T-cell (primary cell): ENCODE data around the gene FBRSL1. TPM values are rescaled to one million over a fixed set of nuclear protein-coding genes. Genes with fewer than 3 reads are reported as not detected.

Source experiments
- ATAC-seq, 4 experiments: fragments of 200-7000 bp in 3 of 4; fragments of 150-1000 bp in 1 of 4; cut with Tn5 transposase; replicated peaks in 1 of 4; 1 replicate in 3 of 4; 2 replicates in 1 of 4; pipeline ENCODE4 v1.10.0; 2021; ENCODE audit warnings: moderate library complexity in 3 of 4, mild to moderate bottlenecking in 2 of 4, moderate number of reproducible peaks in 1 of 4
- CTCF ChIA-PET, 2 donors: fragments of 300-600 bp; sonication (Branson Sonifier 250); formaldehyde crosslinking; loops; one replicate each; lab custom pipeline; 2022; ENCODE audit warnings: antibody characterized with exemption in 2 of 2; lab: Charles Lee
- POLR2A ChIA-PET, 2 donors: fragments of 300-600 bp; sonication (Branson Sonifier 250); formaldehyde crosslinking; loops; one replicate each; lab custom pipeline; 2022; ENCODE audit warnings: antibody characterized with exemption in 2 of 2; lab: Charles Lee
- DNase-seq, 35 experiments: peaks; one replicate each; pipeline versions ENCODE4 v3.0.0 to v3.0.0-alpha.2; 2013 to 2023
- H3K27ac ChIP-seq: one replicate; pipeline ENCODE4 v1.5.1; 2013; ENCODE audit warnings: low read length
- H3K27me3 ChIP-seq, 2 experiments: replicated peaks in 1 of 2; 1 replicate in 1 of 2; 2 replicates in 1 of 2; pipeline versions ENCODE4 v1.6.1 to v1.7.0; 2013; ENCODE audit warnings: low read length in 1 of 2, mixed read lengths in 1 of 2; ENCODE audit not compliant: control insufficient read depth in 2 of 2, insufficient read depth in 2 of 2; ENCODE audit errors: extremely low read depth in 1 of 2
- H3K36me3 ChIP-seq, 2 donors: 1 replicate in 1 of 2; 2 replicates in 1 of 2; pipeline versions ENCODE4 v1.6.1 to v1.7.0; 2013; ENCODE audit warnings: low read length in 1 of 2; ENCODE audit not compliant: control insufficient read depth in 2 of 2, insufficient read depth in 1 of 2; ENCODE audit errors: extremely low read depth in 1 of 2
- H3K4me1 ChIP-seq, 2 experiments: 1 replicate in 1 of 2; 2 replicates in 1 of 2; pipeline versions ENCODE4 v1.6.1 to v1.7.0; 2013; ENCODE audit warnings: low read length in 2 of 2, mixed read lengths in 1 of 2; ENCODE audit not compliant: insufficient read depth in 2 of 2, control insufficient read depth in 1 of 2; ENCODE audit errors: extremely low read depth in 1 of 2
- H3K4me3 ChIP-seq, 2 donors: 1 replicate in 1 of 2; 2 replicates in 1 of 2; pipeline versions ENCODE4 v1.5.1 to v1.7.0; 2013; ENCODE audit warnings: mild to moderate bottlenecking in 2 of 2, low read length in 1 of 2, moderate library complexity in 1 of 2; ENCODE audit not compliant: control insufficient read depth in 1 of 2; ENCODE audit errors: extremely low read depth in 1 of 2
- H3K9me3 ChIP-seq: 2 replicates; pipeline ENCODE4 v1.7.0; 2013
- H3K27ac Mint-ChIP-seq, 2 donors: one replicate each; pipeline ENCODE4 v1.8.0; 2020 to 2021; ENCODE audit warnings: mild to moderate bottlenecking in 2 of 2, mixed read lengths in 2 of 2
- H3K27me3 Mint-ChIP-seq, 2 donors: one replicate each; pipeline ENCODE4 v1.8.0; 2021 to 2022; ENCODE audit warnings: mixed read lengths in 2 of 2
- H3K36me3 Mint-ChIP-seq: one replicate; pipeline ENCODE4 v1.8.0; 2021; ENCODE audit warnings: mixed read lengths
- H3K4me1 Mint-ChIP-seq, 3 donors: one replicate each; pipeline ENCODE4 v1.8.0; 2020 to 2022; ENCODE audit warnings: mixed read lengths in 3 of 3, mild to moderate bottlenecking in 1 of 3
- H3K4me3 Mint-ChIP-seq, 3 donors: one replicate each; pipeline ENCODE4 v1.8.0; 2020 to 2022; ENCODE audit warnings: mild to moderate bottlenecking in 3 of 3, mixed read lengths in 3 of 3, moderate library complexity in 3 of 3
- H3K9me3 Mint-ChIP-seq, 3 donors: one replicate each; pipeline ENCODE4 v1.8.0; 2020 to 2022; ENCODE audit warnings: mixed read lengths in 3 of 3
- WGBS: methylation state at CpG from one replicate; pipeline ENCODE4 v1.1.5; 2013; ENCODE audit warnings: missing lambda C conversion rate; ENCODE audit not compliant: insufficient coverage; 5-methylcytosine and 5-hydroxymethylcytosine counted together
- total RNA-seq, 35 experiments: library from RNA in 6 of 35; stranded (reverse) in 6 of 35; fragments of 120-200 nt in 1 of 35; gene quantifications; one replicate each; pipeline versions ENCODE4 v1.2.1 to v1.2.4 and lab custom pipeline; 2013 to 2026

The FBRSL1 gene
- total RNA-seq, 5 donors from 2014 or later (not counting 1 experiment from before 2014, with no cell fraction given) = 82.1 to 114 (median 99.3) TPM

- H3K4me1 Mint-ChIP-seq = peaks cover 53 to 58% (median 53%) of the 10 kb centered on the region in 3 donors
- H3K27ac ChIP-seq = no peak overlapping the region
- CTCF ChIA-PET = no interaction called here
Observed at GRCh38 chr12:132505852-132506219, 15.9 kb downstream of the FBRSL1 start.

DNA sequence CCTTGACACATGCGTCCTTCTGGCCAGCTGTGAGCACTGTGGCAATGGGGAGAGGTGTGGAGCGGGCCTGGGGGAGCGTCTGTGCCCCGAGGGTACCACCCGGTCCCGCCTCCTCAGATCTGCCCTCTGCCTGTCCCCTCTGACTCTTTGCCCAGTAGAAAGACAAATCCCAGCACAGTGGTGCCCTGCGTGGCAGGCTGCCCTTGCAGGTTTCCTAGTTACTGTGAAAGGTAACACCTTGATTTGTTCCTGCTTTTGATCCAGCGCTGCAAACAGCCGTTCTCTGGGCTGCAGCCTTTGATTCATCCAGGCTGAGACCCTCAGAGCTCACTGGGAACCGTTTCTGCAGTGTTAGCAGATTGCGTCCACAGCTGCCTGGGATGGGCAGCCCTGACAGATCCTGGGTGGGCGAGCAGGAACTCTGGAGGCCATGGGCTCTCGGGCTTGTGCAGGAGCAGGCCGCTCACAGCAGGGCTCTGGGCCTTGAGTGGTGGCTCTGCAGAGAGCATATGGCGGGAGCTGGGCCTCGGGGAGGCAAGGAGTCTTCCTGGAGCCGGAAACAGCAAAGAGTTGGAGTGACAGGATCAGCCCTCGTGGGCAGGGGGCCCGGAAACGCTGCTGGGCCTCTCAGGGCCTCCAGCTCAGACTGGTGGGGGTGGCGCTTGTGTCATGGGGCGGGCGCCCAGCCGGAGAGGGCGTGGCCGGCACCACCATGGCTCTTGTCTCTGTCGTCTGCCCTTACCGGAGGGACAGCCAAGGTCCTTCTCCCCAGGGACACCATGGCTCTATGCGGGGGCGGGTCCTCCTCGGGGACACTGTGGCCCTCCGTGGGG is 16.6 kb downstream of the FBRSL1 start:
- DNase-seq = peak; percentile 18 to 73 (median 57)
- Histone ChIP-seq H3K4me3 (peak overlapping the region; percentile 6 to 55), H3K27ac (peak overlapping the region; percentile 11), H3K9me3 (no peaks in the 10 kb centered on the region), H3K27me3 (peaks cover 0 to 25% of the 10 kb centered on the region in 2 experiments), H3K36me3 (peaks cover 0 to 23% of the 10 kb centered on the region in 2 donors), H3K4me1 (peaks cover 13 to 71% of the 10 kb centered on the region in 2 experiments)
- ChIA-PET CTCF (no interaction called here), POLR2A (no interaction called here)
- 40% methylated on average over 32 of the region's 32 CpGs for WGBS
- H3K4me1 Mint-ChIP-seq = peaks cover 49 to 58% (median 53%) of the 10 kb centered on the region in 3 donors
- peak; percentile 73 to 89 (median 86) for ATAC-seq
- no peaks in the 10 kb centered on the region for H3K27me3 Mint-ChIP-seq
- peak overlapping the region; percentile 56 to 79 for H3K27ac Mint-ChIP-seq
- no peaks in the 10 kb centered on the region for H3K9me3 Mint-ChIP-seq
- no peaks in the 10 kb centered on the region for H3K36me3 Mint-ChIP-seq
- H3K4me3 Mint-ChIP-seq = peak overlapping the region; percentile 45 to 75 (median 50)

More at GRCh38 chr12:132505852-132506219, 15.9 kb downstream of the FBRSL1 start:
- POLR2A ChIA-PET = no interaction called here
- Histone ChIP-seq H3K4me3 (no peak overlapping the region), H3K36me3 (peaks cover 0 to 18% of the 10 kb centered on the region in 2 donors), H3K27me3 (peaks cover 0 to 18% of the 10 kb centered on the region in 2 experiments), H3K9me3 (no peaks in the 10 kb centered on the region), H3K4me1 (peaks cover 13 to 78% of the 10 kb centered on the region in 2 experiments)
- DNase-seq (no peak), ATAC-seq (no peak)
- Mint-ChIP-seq H3K36me3 (no peaks in the 10 kb centered on the region), H3K9me3 (no peaks in the 10 kb centered on the region), H3K27me3 (no peaks in the 10 kb centered on the region), H3K27ac (peak overlapping the region; percentile 56 to 79), H3K4me3 (peak overlapping the region in 1 of 3 donors; percentile 75)
- 80% methylated on average over 7 of the region's 10 CpGs for WGBS

GRCh38 chr12:132507161-132507538 is 17.2 kb downstream of the FBRSL1 start:
- Mint-ChIP-seq H3K36me3 (no peaks in the 10 kb centered on the region), H3K4me3 (peak overlapping the region in 2 of 3 donors; percentile 45 to 75), H3K27me3 (no peaks in the 10 kb centered on the region), H3K4me1 (peaks cover 45 to 53% (median 47%) of the 10 kb centered on the region in 3 donors), H3K9me3 (no peaks in the 10 kb centered on the region), H3K27ac (peak overlapping the region in 1 of 2 donors; percentile 79)
- peak overlapping the region; percentile 6 to 55 for H3K4me3 ChIP-seq
- peaks cover 0 to 26% of the 10 kb centered on the region in 2 experiments for H3K27me3 ChIP-seq
- peaks cover 13 to 65% of the 10 kb centered on the region in 2 experiments for H3K4me1 ChIP-seq
- 76% methylated on average over 12 of the region's 15 CpGs for WGBS
- peak overlapping the region; percentile 11 for H3K27ac ChIP-seq
- CTCF ChIA-PET = no interaction called here
- peaks cover 0 to 26% of the 10 kb centered on the region in 2 donors for H3K36me3 ChIP-seq
- POLR2A ChIA-PET = no interaction called here
- no peaks in the 10 kb centered on the region for H3K9me3 ChIP-seq
- no peak for DNase-seq
- no peak for ATAC-seq

- DNase-seq = no peak
- CTCF ChIA-PET = no interaction called here
- POLR2A ChIA-PET = no interaction called here
- WGBS = 86% methylated on average over 31 of the region's 31 CpGs
- no peak overlapping the region for H3K4me3 ChIP-seq
- H3K36me3 ChIP-seq = peaks cover 5 to 30% of the 10 kb centered on the region in 2 donors
- peaks cover 41 to 48% (median 44%) of the 10 kb centered on the region in 3 donors for H3K4me1 Mint-ChIP-seq
- no peak for ATAC-seq
- H3K27ac Mint-ChIP-seq = no peak overlapping the region
- H3K9me3 Mint-ChIP-seq = no peaks in the 10 kb centered on the region
- H3K4me1 ChIP-seq = peaks cover 13 to 59% of the 10 kb centered on the region in 2 experiments
- H3K27me3 ChIP-seq = peaks cover 0 to 26% of the 10 kb centered on the region in 2 experiments
- peaks cover under 1% of the 10 kb centered on the region for H3K36me3 Mint-ChIP-seq
- peak overlapping the region in 1 of 3 donors; percentile 75 for H3K4me3 Mint-ChIP-seq
- H3K9me3 ChIP-seq = no peaks in the 10 kb centered on the region
- no peaks in the 10 kb centered on the region for H3K27me3 Mint-ChIP-seq
- no peak overlapping the region for H3K27ac ChIP-seq
Observed at GRCh38 chr12:132507656-132508490, 17.9 kb downstream of the FBRSL1 start.

DNA sequence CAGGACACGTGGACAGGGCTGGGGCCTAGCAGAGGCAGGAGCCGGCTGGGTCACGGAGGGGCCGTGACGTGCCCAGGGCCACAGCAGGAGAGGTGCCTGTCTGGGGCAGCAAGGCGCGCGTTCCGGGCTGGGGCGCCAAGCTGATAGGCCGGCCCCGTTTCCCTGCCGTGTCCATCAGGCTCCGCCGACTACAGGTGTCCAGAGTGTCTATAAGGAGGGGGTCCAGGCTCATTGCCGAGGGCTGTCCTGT is 18.5 kb downstream of the FBRSL1 start:
- Histone ChIP-seq H3K4me3 (no peak overlapping the region), H3K27ac (no peak overlapping the region), H3K36me3 (peaks cover 8 to 30% of the 10 kb centered on the region in 2 donors), H3K9me3 (no peaks in the 10 kb centered on the region), H3K4me1 (peaks cover 13 to 53% of the 10 kb centered on the region in 2 experiments), H3K27me3 (peaks cover 0 to 26% of the 10 kb centered on the region in 2 experiments)
- no peak overlapping the region for H3K4me3 Mint-ChIP-seq
- ATAC-seq = no peak
- DNase-seq = no peak
- peaks cover 36 to 43% (median 39%) of the 10 kb centered on the region in 3 donors for H3K4me1 Mint-ChIP-seq
- H3K9me3 Mint-ChIP-seq = no peaks in the 10 kb centered on the region
- POLR2A ChIA-PET = no interaction called here
- WGBS = over 99% methylated on average over 16 of the region's 16 CpGs
- H3K27me3 Mint-ChIP-seq = no peaks in the 10 kb centered on the region
- H3K27ac Mint-ChIP-seq = no peak overlapping the region
- CTCF ChIA-PET = no interaction called here
- peaks cover 4% of the 10 kb centered on the region for H3K36me3 Mint-ChIP-seq
